HG02870 (cell line): Measurements from ENCODE around the gene HEXIM2.
A peak's percentile ranks its signal among the peaks of the same experiment; 100 is the strongest.
"Not testable (repeated sequence)": the region's sequence is repeated elsewhere in the genome, so short reads cannot be mapped to it uniquely, and the experiment has no call there.

Experiments used
- ATAC-seq: cut with Tn5 transposase; IDR thresholded peaks from one replicate; pipeline ENCODE4 v1.9.1; 2021; ENCODE audit warnings: mild to moderate bottlenecking, moderate library complexity; ENCODE audit not compliant: unreplicated experiment

Gene HEXIM2

GRCh38 chr17:45161288-45162024 is at the start of gene HEXIM2:
Gene HEXIM2, plus strand, starts transcription at chr17:45161875. Its CDS starts 919 bp downstream, at chr17:45162794.
- peak; percentile 91 for ATAC-seq

GRCh38 chr17:45112559-45113423 is 48.9 kb upstream of the HEXIM2 start:
- ATAC-seq = no peak

- ATAC-seq = no peak
Observed at GRCh38 chr17:45113424-45113754, 48.3 kb upstream of the HEXIM2 start.

GRCh38 chr17:45114117-45114932 is 47.4 kb upstream of the HEXIM2 start:
- ATAC-seq = no peak

- ATAC-seq = no peak
Observed at GRCh38 chr17:45115015-45115625, 46.6 kb upstream of the HEXIM2 start.

- ATAC-seq = no peak
Observed at GRCh38 chr17:45115871-45116270, 45.8 kb upstream of the HEXIM2 start.

- ATAC-seq = no peak
Observed at GRCh38 chr17:45116434-45117016, 45.1 kb upstream of the HEXIM2 start.

- no peak for ATAC-seq
Observed at GRCh38 chr17:45117334-45117733, 44.3 kb upstream of the HEXIM2 start.

GRCh38 chr17:45117848-45118646 is 43.6 kb upstream of the HEXIM2 start:
- ATAC-seq = no peak

- no peak for ATAC-seq
Observed at GRCh38 chr17:45118691-45119090, 43.0 kb upstream of the HEXIM2 start.

- no peak for ATAC-seq
Observed at GRCh38 chr17:45119964-45120363, 41.7 kb upstream of the HEXIM2 start.

- ATAC-seq = no peak
Observed at GRCh38 chr17:45120558-45120957, 41.1 kb upstream of the HEXIM2 start.

GRCh38 chr17:45121055-45121454 is 40.6 kb upstream of the HEXIM2 start:
- no peak for ATAC-seq

GRCh38 chr17:45123076-45123770 is 38.5 kb upstream of the HEXIM2 start:
- ATAC-seq = no peak

GRCh38 chr17:45123930-45124796 is 37.5 kb upstream of the HEXIM2 start:
- no peak for ATAC-seq

- not testable (repeated sequence) for ATAC-seq
Observed at GRCh38 chr17:45124797-45125122, 36.9 kb upstream of the HEXIM2 start.

- ATAC-seq = no peak
Observed at GRCh38 chr17:45125509-45125908, 36.2 kb upstream of the HEXIM2 start.

- no peak for ATAC-seq
Observed at GRCh38 chr17:45127207-45127547, 34.5 kb upstream of the HEXIM2 start.
